HCT116 (cell line): ENCODE results near the gene CKAP4. TPM values are rescaled to one million over a fixed set of nuclear protein-coding genes. Genes with fewer than 3 reads are reported as not detected.

Source experiments
- ATAC-seq: fragments of 200-7000 bp; cut with Tn5 transposase; 2 replicates; pipeline ENCODE4 v1.9.1; 2020; ENCODE audit warnings: mild to moderate bottlenecking, moderate library complexity
- BruUV-seq: library from RNA; stranded (reverse); fragments of 400-500 nt; replicated peaks from 2 replicates; lab custom pipeline; 2021; lab: Mats Ljungman, UMichigan
- CTCF ChIA-PET: fragments of 300-600 bp; sonication (Branson Sonifier 250); formaldehyde crosslinking; loops from one replicate; lab custom pipeline; 2021; ENCODE audit warnings: antibody characterized with exemption; lab: Charles Lee
- POLR2A ChIA-PET: fragments of 300-600, 350-600 bp; sonication (Branson Sonifier 250); formaldehyde crosslinking; loops from one replicate; lab custom pipeline; 2021; ENCODE audit warnings: antibody characterized with exemption; lab: Charles Lee
- RAD21 ChIA-PET, 2 experiments: fragments of 300-600 bp; sonication (Branson Sonifier 250); formaldehyde crosslinking; loops; one replicate each; lab custom pipeline; 2023; ENCODE audit warnings: low total read pairs in 2 of 2; ENCODE audit not compliant: uncharacterized antibody in 2 of 2, unreplicated experiment in 2 of 2, low non-redundant PET in 1 of 2; lab: Charles Lee
- DNase-seq: peaks from one replicate; pipeline ENCODE4 v3.0.0-alpha.2; 2010; ENCODE audit warnings: low read depth, low spot score
- H2AFZ ChIP-seq: fragments of 200-600 bp; shearing (Covaris generic), sonication (generic); 2 replicates; pipeline ENCODE4 v1.6.1; 2017; ENCODE audit warnings: low read depth, mixed run types, mixed read lengths, antibody characterized with exemption, low read length; ENCODE audit not compliant: poor library complexity, severe bottlenecking
- H3K27ac ChIP-seq: 2 replicates; pipeline ENCODE4 v1.5.1; 2012; ENCODE audit warnings: low read depth, low read length
- H3K27me3 ChIP-seq: fragments of 200-600 bp; sonication (generic); 2 replicates; pipeline ENCODE4 v1.6.1; 2016; ENCODE audit warnings: mixed run types, low read length, mixed read lengths; ENCODE audit not compliant: insufficient read depth
- H3K36me3 ChIP-seq, 2 experiments: fragments of 200-500 bp in 1 of 2; fragments of 200-600 bp in 1 of 2; sonication (Bioruptor generic) in 1 of 2; sonication (generic) in 1 of 2; 2 replicates each; pipeline versions ENCODE4 v1.5.1 to v1.6.1; 2014 to 2016; ENCODE audit warnings: low read length in 2 of 2, inconsistent platforms in 1 of 2, mixed read lengths in 1 of 2, mixed run types in 1 of 2; ENCODE audit not compliant: insufficient read depth in 2 of 2, control insufficient read depth in 1 of 2
- H3K4me1 ChIP-seq, 2 experiments: fragments of 200-600 bp in 1 of 2; sonication (generic) in 1 of 2; 2 replicates each; pipeline versions ENCODE4 v1.5.1 to v1.6.1; 2012 to 2017; ENCODE audit warnings: low read length in 2 of 2, inconsistent platforms in 1 of 2, mild to moderate bottlenecking in 1 of 2, mixed read lengths in 1 of 2, mixed run types in 1 of 2, moderate library complexity in 1 of 2; ENCODE audit not compliant: insufficient read depth in 2 of 2, control insufficient read depth in 1 of 2
- H3K4me2 ChIP-seq: fragments of 200-600 bp; sonication (generic); 2 replicates; pipeline ENCODE4 v1.6.1; 2017; ENCODE audit warnings: mixed run types, low read length, mixed read lengths
- H3K4me3 ChIP-seq, 2 experiments: fragments of 200-600 bp in 1 of 2; sonication (generic) in 1 of 2; replicated peaks in 1 of 2; 2 replicates each; pipeline ENCODE4 v1.5.1; 2011 to 2016; ENCODE audit warnings: low read length in 2 of 2, control low read depth in 1 of 2, low read depth in 1 of 2, mild to moderate bottlenecking in 1 of 2, mixed read lengths in 1 of 2, mixed run types in 1 of 2
- H3K79me2 ChIP-seq: fragments of 200-600 bp; sonication (generic); 2 replicates; pipeline ENCODE4 v1.6.1; 2017; ENCODE audit warnings: mild to moderate bottlenecking, mixed run types, low read length, moderate library complexity, mixed read lengths; ENCODE audit not compliant: insufficient read depth
- H3K9ac ChIP-seq: fragments of 200-600 bp; sonication (generic); 2 replicates; pipeline ENCODE4 v1.6.1; 2016; ENCODE audit warnings: low read length, mixed read lengths
- H3K9me2 ChIP-seq: fragments of 200-600 bp; sonication (generic), shearing (Covaris generic); 2 replicates; pipeline ENCODE4 v1.6.1; 2017; ENCODE audit warnings: mixed run types, mild to moderate bottlenecking, moderate library complexity; ENCODE audit not compliant: insufficient read depth
- H3K9me3 ChIP-seq, 2 experiments: fragments of 200-500 bp in 1 of 2; fragments of 200-600 bp in 1 of 2; sonication (Bioruptor generic) in 1 of 2; sonication (generic) in 1 of 2; 2 replicates each; pipeline ENCODE4 v1.6.1; 2014 to 2017; ENCODE audit warnings: low read length in 2 of 2, mixed read lengths in 2 of 2, inconsistent platforms in 1 of 2, low read depth in 1 of 2, mild to moderate bottlenecking in 1 of 2, mixed run types in 1 of 2, moderate library complexity in 1 of 2; ENCODE audit not compliant: control insufficient read depth in 1 of 2, insufficient read depth in 1 of 2
- H4K20me1 ChIP-seq: fragments of 200-600 bp; sonication (generic), shearing (Covaris generic); 2 replicates; pipeline ENCODE4 v1.6.1; 2017; ENCODE audit warnings: mixed run types, mild to moderate bottlenecking, moderate library complexity; ENCODE audit not compliant: insufficient read depth
- ATF3 ChIP-seq: IDR thresholded peaks from 2 replicates; pipeline ENCODE4 v1.6.1; 2012
- CBX3 ChIP-seq: IDR thresholded peaks from 2 replicates; pipeline ENCODE4 v1.6.1; 2012; ENCODE audit warnings: low read depth
- EZH2 ChIP-seq: fragments of 200-600 bp; sonication (generic); IDR thresholded peaks from 2 replicates; pipeline ENCODE4 v1.6.1; 2017; ENCODE audit warnings: antibody characterized with exemption, mixed run types
- EZH2phosphoT487 ChIP-seq: fragments of 200-600 bp; IDR thresholded peaks from 2 replicates; pipeline ENCODE4 v1.6.1; 2018; ENCODE audit warnings: antibody characterized with exemption, borderline replicate concordance
- FOSL1 ChIP-seq: IDR thresholded peaks from 2 replicates; pipeline ENCODE4 v1.6.1; 2012; ENCODE audit warnings: low read depth
- JUND ChIP-seq: IDR thresholded peaks from 2 replicates; pipeline ENCODE4 v1.6.1; 2012
- POLR2AphosphoS5 ChIP-seq: IDR thresholded peaks from 2 replicates; pipeline ENCODE4 v1.6.1; 2011; ENCODE audit warnings: mild to moderate bottlenecking, low read depth, low read length, moderate library complexity
- RAD21 ChIP-seq: IDR thresholded peaks from 2 replicates; pipeline ENCODE4 v1.6.1; 2012; ENCODE audit warnings: low read depth, mild to moderate bottlenecking
- REST ChIP-seq: IDR thresholded peaks from 2 replicates; pipeline ENCODE4 v1.6.1; 2012; ENCODE audit warnings: low read depth
- SP1 ChIP-seq: IDR thresholded peaks from 2 replicates; pipeline ENCODE4 v1.6.1; 2012; ENCODE audit warnings: low read depth
- SRF ChIP-seq: IDR thresholded peaks from 2 replicates; pipeline ENCODE4 v1.6.1; 2012; ENCODE audit warnings: low read depth
- TCF7L2 ChIP-seq: IDR thresholded peaks from 2 replicates; pipeline ENCODE4 v1.7.0; 2011; ENCODE audit warnings: borderline replicate concordance, inconsistent platforms; ENCODE audit not compliant: insufficient read depth, insufficient read length; ENCODE audit errors: extremely low read depth
- YY1 ChIP-seq: IDR thresholded peaks from 2 replicates; pipeline ENCODE4 v1.6.1; 2011; ENCODE audit warnings: low read length, low read depth, moderate library complexity, mild to moderate bottlenecking; ENCODE audit not compliant: insufficient replicate concordance; ENCODE audit errors: extremely low read depth
- intact Hi-C: fragments of 100-400 bp; cut with micrococcal nuclease; formaldehyde crosslinking; loops from 2 replicates; pipeline ENCODE4 v1.10.0; 2022
- total RNA-seq: library from RNA; stranded (reverse); gene quantifications from one replicate; pipeline ENCODE4 v1.2.1, GENCODE V29; 2021; ENCODE audit not compliant: unreplicated experiment
- TF ChIP-seq, protein P1 (sequence below), 3 experiments: fragments of 200-600 bp in 1 of 3; sonication (generic) in 1 of 3; IDR thresholded peaks in 2 of 3; conservative IDR thresholded peaks in 1 of 3; 2 replicates each; pipeline ENCODE4 v1.5.1; 2012 to 2017; ENCODE audit warnings: low read depth in 2 of 3, low read length in 2 of 3, antibody characterized with exemption in 1 of 3, borderline replicate concordance in 1 of 3, control low read depth in 1 of 3, mild to moderate bottlenecking in 1 of 3, mixed read lengths in 1 of 3, mixed run types in 1 of 3, moderate library complexity in 1 of 3; ENCODE audit not compliant: insufficient read depth in 1 of 3

Gene CKAP4
- total RNA-seq, 1 experiment from 2014 or later: 45.9 TPM

- H3K79me2 ChIP-seq: no peaks in the 10 kb centered on the region
- no peaks in the 10 kb centered on the region for H4K20me1 ChIP-seq
- BruUV-seq: no TSS peak
- TF ChIP-seq RAD21 (no peak), CBX3 (peak; percentile 42; the same call in 1 of the 2 replicates), EZH2phosphoT487 (no peak), TCF7L2 (no peak)
- H3K9me2 ChIP-seq: no peaks in the 10 kb centered on the region; the same call in 1 of the 2 replicates
- no peak for DNase-seq
- H3K27ac ChIP-seq: no peak overlapping the region
- H3K4me2 ChIP-seq: no peak overlapping the region
- no peak overlapping the region for H3K4me3 ChIP-seq
- no peak overlapping the region for H2AFZ ChIP-seq
- CTCF ChIA-PET: no interaction called here
- intact Hi-C loops: no loop called here
- no peaks in the 10 kb centered on the region for H3K36me3 ChIP-seq
- RAD21 ChIA-PET: no interaction called here
- no peaks in the 10 kb centered on the region for H3K4me1 ChIP-seq
- H3K9ac ChIP-seq: no peak overlapping the region
- H3K27me3 ChIP-seq: 0 out of 2 replicates have a peak, but pooled peaks cover 4% of the 10 kb centered on the region
- ATAC-seq: no peak
- POLR2A ChIA-PET: no interaction called here
- peaks cover 9 to 17% of the 10 kb centered on the region in 2 experiments; a peak in 3 of 4 replicates for H3K9me3 ChIP-seq
These were observed 30.1 kb downstream of the CKAP4 start for GRCh38 chr12:106217706-106218105.

- Histone ChIP-seq H3K4me1 (no peaks in the 10 kb centered on the region), H2AFZ (no peak overlapping the region), H3K9me2 (no peaks in the 10 kb centered on the region), H3K4me3 (no peak overlapping the region), H3K9ac (no peak overlapping the region), H3K9me3 (peaks cover 9 to 17% of the 10 kb centered on the region in 2 experiments; a peak in 3 of 4 replicates), H3K27ac (no peak overlapping the region), H3K36me3 (no peaks in the 10 kb centered on the region), H3K27me3 (peaks cover 20% of the 10 kb centered on the region; the same call in 1 of the 2 replicates), H3K79me2 (no peaks in the 10 kb centered on the region), H4K20me1 (no peaks in the 10 kb centered on the region), H3K4me2 (no peak overlapping the region)
- BruUV-seq: no TSS peak
- DNase-seq (no peak), ATAC-seq (no peak)
- ChIA-PET CTCF (no interaction called here), RAD21 (no interaction called here), POLR2A (no interaction called here)
- intact Hi-C loops: no loop called here
- no peak for TF ChIP-seq SRF
- no peak for TF ChIP-seq POLR2AphosphoS5
- TF ChIP-seq YY1: no peak
- TF ChIP-seq REST: no peak
- TF ChIP-seq FOSL1: no peak
- TF ChIP-seq SP1: no peak
- TF ChIP-seq, protein P1, sequence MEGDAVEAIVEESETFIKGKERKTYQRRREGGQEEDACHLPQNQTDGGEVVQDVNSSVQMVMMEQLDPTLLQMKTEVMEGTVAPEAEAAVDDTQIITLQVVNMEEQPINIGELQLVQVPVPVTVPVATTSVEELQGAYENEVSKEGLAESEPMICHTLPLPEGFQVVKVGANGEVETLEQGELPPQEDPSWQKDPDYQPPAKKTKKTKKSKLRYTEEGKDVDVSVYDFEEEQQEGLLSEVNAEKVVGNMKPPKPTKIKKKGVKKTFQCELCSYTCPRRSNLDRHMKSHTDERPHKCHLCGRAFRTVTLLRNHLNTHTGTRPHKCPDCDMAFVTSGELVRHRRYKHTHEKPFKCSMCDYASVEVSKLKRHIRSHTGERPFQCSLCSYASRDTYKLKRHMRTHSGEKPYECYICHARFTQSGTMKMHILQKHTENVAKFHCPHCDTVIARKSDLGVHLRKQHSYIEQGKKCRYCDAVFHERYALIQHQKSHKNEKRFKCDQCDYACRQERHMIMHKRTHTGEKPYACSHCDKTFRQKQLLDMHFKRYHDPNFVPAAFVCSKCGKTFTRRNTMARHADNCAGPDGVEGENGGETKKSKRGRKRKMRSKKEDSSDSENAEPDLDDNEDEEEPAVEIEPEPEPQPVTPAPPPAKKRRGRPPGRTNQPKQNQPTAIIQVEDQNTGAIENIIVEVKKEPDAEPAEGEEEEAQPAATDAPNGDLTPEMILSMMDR (IDR thresholded peaks at IDR 0.05 in 2 of 3, conservative IDR thresholded peaks at IDR 0.05 in 1 of 3; ENCODE audit: borderline replicate concordance in 1 of 3, insufficient read depth in 1 of 3, low read depth in 2 of 3, low read length in 2 of 3): no peak
- TF ChIP-seq ATF3: no peak
- no peak for TF ChIP-seq EZH2
- no peak for TF ChIP-seq TCF7L2
- TF ChIP-seq RAD21: no peak
- TF ChIP-seq JUND: no peak
These were observed 33.2 kb downstream of the CKAP4 start for GRCh38 chr12:106214571-106214970.
